HG03039 (cell line): ENCODE data around the gene NIPAL1.
"Not testable (repeated sequence)": the region's sequence is repeated elsewhere in the genome, so short reads cannot be mapped to it uniquely, and the experiment has no call there.

Source experiments
- ATAC-seq: cut with Tn5 transposase; IDR thresholded peaks from one replicate; pipeline ENCODE4 v1.9.1; 2021; ENCODE audit warnings: mild to moderate bottlenecking, moderate library complexity; ENCODE audit not compliant: unreplicated experiment

The NIPAL1 gene

GRCh38 chr4:48016141-48017107 lies at the start of gene NIPAL1, which contains the start of gene CNGA1:
NIPAL1 (plus strand) TSS chr4:48016772; CDS start chr4:48016840, 68 bp downstream.
CNGA1 (minus strand) TSS chr4:48016681; CDS start chr4:47952689, 63,992 bp downstream.
- peak; percentile 95 for ATAC-seq

GRCh38 chr4:47968847-47969246 lies 47.7 kb upstream of the NIPAL1 start:
- ATAC-seq, result no peak

DNA sequence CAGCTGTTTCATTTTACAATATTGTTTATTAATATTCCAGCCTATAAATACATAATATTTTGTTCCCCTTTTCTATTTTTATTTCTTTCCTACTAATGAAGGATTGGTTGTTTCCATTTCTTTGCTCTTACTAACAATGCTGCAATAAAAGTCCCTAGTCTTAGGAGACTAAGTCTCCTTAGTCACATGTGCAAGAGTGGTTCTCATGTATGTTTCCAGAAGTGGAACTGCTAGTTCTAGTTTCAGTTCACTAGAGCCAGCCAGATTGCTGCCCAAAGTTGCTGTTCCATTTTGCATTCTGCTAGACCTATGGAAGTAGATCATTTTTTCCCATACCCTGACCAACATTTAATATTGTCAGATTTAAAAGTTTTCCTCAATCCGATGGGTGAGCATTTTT lies 44.4 kb upstream of the NIPAL1 start:
- ATAC-seq, result peak; percentile 88

- no peak for ATAC-seq
These were observed 43.9 kb upstream of the NIPAL1 start for GRCh38 chr4:47972721-47973120.

- no peak for ATAC-seq
These were observed 42.0 kb upstream of the NIPAL1 start for GRCh38 chr4:47974566-47974965.

GRCh38 chr4:47990145-47990544 lies 26.4 kb upstream of the NIPAL1 start:
- ATAC-seq, result no peak

DNA sequence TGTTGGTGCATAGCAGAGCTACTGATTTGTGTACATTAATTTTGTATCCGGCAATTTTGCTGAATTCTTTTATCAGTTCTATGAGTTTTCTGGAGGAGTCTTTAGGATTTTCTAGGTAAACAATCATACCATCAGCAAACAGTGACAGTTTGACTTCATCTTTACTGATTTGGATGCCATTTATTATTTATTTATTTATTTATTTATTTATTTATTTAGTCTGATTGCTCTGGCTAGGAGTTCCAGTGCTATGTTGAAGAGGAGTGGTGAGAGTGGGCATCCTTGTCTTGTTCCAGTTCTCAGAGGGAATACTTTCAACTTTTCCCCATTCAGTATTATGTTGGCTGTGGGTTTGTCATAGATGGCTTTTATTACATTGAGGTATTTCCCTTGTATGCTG lies 24.1 kb upstream of the NIPAL1 start:
- not testable (repeated sequence) for ATAC-seq

- ATAC-seq, result no peak
These were observed 20.6 kb upstream of the NIPAL1 start for GRCh38 chr4:47996021-47996420.

DNA sequence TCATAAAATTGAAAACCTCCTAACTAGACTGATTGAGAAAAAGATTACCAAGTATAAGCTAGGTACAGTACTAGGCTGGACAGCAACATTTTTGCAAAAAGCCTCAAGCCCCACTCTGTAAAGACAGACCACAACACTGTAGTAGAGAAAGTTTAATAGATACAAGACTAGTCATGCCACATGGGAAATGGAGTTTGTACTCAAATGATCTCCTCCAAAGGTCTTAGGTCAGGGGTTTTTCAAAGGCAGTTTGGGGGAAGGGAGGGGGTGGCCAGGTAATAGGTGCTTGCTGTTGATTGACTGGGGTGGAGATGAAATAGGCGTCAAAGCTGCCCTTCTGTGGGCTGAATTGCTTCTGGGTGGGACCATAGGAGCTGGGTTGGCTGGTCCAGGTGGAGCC lies 14.3 kb upstream of the NIPAL1 start:
- ATAC-seq, result no peak

GRCh38 chr4:48003568-48003967 lies 13.0 kb upstream of the NIPAL1 start:
- not testable (repeated sequence) for ATAC-seq

GRCh38 chr4:48005781-48006180 lies 10.8 kb upstream of the NIPAL1 start:
- no peak for ATAC-seq

DNA sequence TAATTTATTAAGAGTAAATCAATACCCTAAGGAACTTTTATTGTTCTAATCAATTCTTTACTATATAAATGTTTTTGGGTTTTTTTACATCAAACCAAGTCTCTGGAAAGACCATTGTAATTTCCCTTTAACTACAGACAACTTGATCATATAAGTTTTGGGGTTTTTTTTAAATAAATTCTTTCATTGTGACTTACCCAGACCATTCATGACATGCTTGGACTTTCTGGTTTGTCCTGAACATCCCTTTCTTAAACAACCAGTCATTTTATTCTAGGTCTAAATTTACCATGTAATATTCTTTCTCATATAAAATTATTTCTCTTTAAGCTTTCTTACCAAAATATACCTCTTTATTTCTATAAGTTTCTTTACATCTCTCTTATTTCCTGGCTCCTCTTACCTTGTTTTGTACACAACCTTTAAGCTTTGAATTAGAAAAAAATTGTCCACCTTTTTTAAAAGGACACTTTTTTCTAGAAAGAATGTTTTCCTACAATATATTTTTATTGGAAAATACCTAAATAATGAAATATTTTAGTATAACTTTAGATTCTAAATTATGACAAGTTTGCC lies 8.5 kb upstream of the NIPAL1 start:
- no peak for ATAC-seq

GRCh38 chr4:48010906-48011305 lies 5.7 kb upstream of the NIPAL1 start:
- ATAC-seq, result not testable (repeated sequence)

DNA sequence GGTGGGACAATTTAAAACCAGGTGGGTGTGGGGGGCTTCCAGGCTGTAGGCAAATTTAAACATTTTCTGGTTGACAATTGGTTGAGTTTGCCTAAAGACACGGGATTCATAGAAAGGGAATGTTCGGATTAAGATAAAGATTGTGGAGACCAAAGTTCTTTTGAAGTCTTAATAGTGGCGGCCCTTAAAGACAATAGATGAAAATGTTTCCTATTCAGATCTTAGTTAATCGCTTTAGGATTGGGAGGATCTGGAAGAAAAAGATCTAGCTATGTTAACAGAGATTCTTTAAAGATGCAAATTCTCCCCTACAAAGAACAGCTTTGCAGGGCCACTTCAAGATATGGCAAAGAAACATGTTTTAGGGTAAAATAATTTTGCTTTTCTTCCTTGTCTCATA lies 4.8 kb upstream of the NIPAL1 start:
- no peak for ATAC-seq

- ATAC-seq, result no peak
These were observed 3.7 kb upstream of the NIPAL1 start for GRCh38 chr4:48012824-48013223.

- no peak for ATAC-seq
These were observed 1.4 kb upstream of the NIPAL1 start for GRCh38 chr4:48015216-48015615.

GRCh38 chr4:48015678-48016077 lies 894 bp upstream of the NIPAL1 start:
- ATAC-seq, result no peak

DNA sequence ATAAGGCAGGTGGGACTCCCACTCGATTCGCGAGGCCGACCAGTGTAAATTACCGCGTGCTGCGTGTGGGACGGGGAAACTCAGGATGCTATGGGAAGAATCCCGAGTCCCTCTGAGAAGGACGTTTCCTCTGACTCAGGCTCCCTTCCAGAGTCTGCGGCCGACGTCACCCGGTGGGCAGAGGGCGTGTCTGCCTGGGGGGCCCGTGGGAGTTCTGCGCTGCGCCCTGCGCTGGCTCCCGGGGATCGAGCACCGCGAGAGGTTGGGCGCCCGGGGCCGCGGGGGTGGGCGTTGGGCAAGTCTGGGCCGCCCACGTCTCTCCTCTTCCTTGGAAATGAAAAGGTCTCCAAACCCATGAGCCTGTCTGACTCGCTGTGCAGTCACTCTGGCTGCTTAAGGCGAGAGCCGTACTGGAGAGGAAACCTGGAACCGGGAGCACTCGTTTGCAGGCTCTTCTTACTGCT lies 568 bp downstream of the NIPAL1 start:
- no peak for ATAC-seq

- ATAC-seq, result no peak
These were observed 1.5 kb downstream of the NIPAL1 start for GRCh38 chr4:48018112-48018511.

DNA sequence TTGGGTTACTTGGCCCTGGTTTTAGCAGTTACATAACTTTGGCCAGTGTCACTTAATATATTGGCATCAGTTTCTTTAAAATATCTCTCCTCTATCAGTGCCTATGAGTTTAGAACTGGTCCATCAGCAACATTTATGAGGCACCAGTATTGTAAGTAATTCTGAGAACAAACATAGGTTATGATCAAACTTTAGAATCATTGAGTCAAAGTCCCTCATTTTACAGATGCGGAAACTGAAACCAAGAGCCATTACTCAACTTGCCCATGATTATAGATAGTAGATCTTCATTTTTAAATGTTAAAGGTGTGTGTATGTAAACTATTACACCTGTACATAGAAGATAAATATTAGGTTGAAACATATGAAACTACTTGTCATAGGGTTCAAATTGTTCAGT lies 4.5 kb downstream of the NIPAL1 start:
- ATAC-seq, result no peak

DNA sequence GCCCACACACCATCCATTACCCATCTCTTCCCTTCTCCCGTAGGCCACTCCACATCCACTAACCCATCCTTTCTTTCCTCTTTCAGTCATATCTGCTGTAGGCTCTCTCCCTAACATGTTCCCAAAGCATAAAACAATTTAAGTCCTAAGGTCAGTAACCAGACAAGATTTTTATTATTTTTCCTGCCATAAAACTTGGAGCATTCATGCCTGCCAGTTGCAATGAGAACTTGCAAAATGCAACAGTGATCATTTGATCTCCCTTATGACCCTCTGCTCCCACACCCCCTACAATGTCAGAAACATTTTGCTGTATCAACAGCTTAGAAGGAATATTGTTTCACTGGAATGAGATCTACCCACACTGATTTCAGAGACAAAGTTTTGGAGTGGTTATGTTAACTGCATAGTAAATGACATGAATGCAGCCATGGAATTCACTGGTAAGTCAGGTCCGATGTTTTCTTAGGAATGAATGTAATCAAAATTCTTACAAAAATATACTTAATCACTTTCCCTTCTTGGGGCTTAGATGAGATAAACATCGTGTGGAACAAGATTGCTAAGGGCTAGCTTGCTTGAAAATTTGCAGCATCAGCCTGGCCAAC lies 5.7 kb downstream of the NIPAL1 start:
- no peak for ATAC-seq

GRCh38 chr4:48024522-48024921 lies 8.0 kb downstream of the NIPAL1 start:
- ATAC-seq, result no peak
